Measurements from ENCODE around the gene NDST3.

The NDST3 gene

GRCh38 chr4:118034053-118034785 is at the start of gene NDST3:
Gene NDST3 (plus strand): TSS chr4:118034486. CDS start chr4:118053911, 19,425 bp downstream.
- no peak for DNase-seq (ENCODE audit: low read depth in 2 of 2)

GRCh38 chr4:117986321-117986720 is 48.0 kb upstream of the NDST3 start:
- DNase-seq (ENCODE audit: low read depth in 2 of 2), result no peak

- no peak for DNase-seq (ENCODE audit: low read depth in 2 of 2)
These were observed 46.8 kb upstream of the NDST3 start for GRCh38 chr4:117987464-117987863.

- DNase-seq (ENCODE audit: low read depth in 2 of 2), result no peak
These were observed 37.4 kb upstream of the NDST3 start for GRCh38 chr4:117996891-117997290.

- DNase-seq (ENCODE audit: low read depth in 2 of 2), result no peak
These were observed 30.2 kb upstream of the NDST3 start for GRCh38 chr4:118004088-118004487.

GRCh38 chr4:118005883-118006282 is 28.4 kb upstream of the NDST3 start:
- no peak for DNase-seq (ENCODE audit: low read depth in 2 of 2)

GRCh38 chr4:118012142-118012541 is 22.1 kb upstream of the NDST3 start:
- DNase-seq (ENCODE audit: low read depth in 2 of 2), result no peak

GRCh38 chr4:118014831-118015230 is 19.5 kb upstream of the NDST3 start:
- no peak for DNase-seq (ENCODE audit: low read depth in 2 of 2)

GRCh38 chr4:118018381-118019145 is 15.7 kb upstream of the NDST3 start:
- DNase-seq (ENCODE audit: low read depth in 2 of 2), result no peak

GRCh38 chr4:118026806-118027205 is 7.5 kb upstream of the NDST3 start:
- no peak for DNase-seq (ENCODE audit: low read depth in 2 of 2)

GRCh38 chr4:118029224-118029623 is 5.1 kb upstream of the NDST3 start:
- DNase-seq (ENCODE audit: low read depth in 2 of 2), result no peak

GRCh38 chr4:118032691-118033090 is 1.6 kb upstream of the NDST3 start:
- DNase-seq (ENCODE audit: low read depth in 2 of 2), result no peak

GRCh38 chr4:118033148-118034052 is 886 bp upstream of the NDST3 start:
- no peak for DNase-seq (ENCODE audit: low read depth in 2 of 2)

- DNase-seq (ENCODE audit: low read depth in 2 of 2), result no peak
These were observed 1.0 kb downstream of the NDST3 start for GRCh38 chr4:118035309-118035708.

GRCh38 chr4:118036336-118036735 is 2.0 kb downstream of the NDST3 start:
- no peak for DNase-seq (ENCODE audit: low read depth in 2 of 2)

GRCh38 chr4:118037955-118038354 is 3.7 kb downstream of the NDST3 start:
- no peak for DNase-seq (ENCODE audit: low read depth in 2 of 2)

- no peak for DNase-seq (ENCODE audit: low read depth in 2 of 2)
These were observed 12.0 kb downstream of the NDST3 start for GRCh38 chr4:118046323-118046722.

GRCh38 chr4:118047043-118047442 is 12.8 kb downstream of the NDST3 start:
- no peak for DNase-seq (ENCODE audit: low read depth in 2 of 2)

- DNase-seq (ENCODE audit: low read depth in 2 of 2), result no peak
These were observed 24.7 kb downstream of the NDST3 start for GRCh38 chr4:118058955-118059354.

- no peak for DNase-seq (ENCODE audit: low read depth in 2 of 2)
These were observed 25.1 kb downstream of the NDST3 start for GRCh38 chr4:118059397-118059796.

GRCh38 chr4:118076958-118077766 is 42.9 kb downstream of the NDST3 start:
- DNase-seq (ENCODE audit: low read depth in 2 of 2), result peak in 1 of 2 donors; percentile 3
